Measurements from ENCODE around the gene ST7L.
A peak's percentile ranks its signal among the peaks of the same experiment; 100 is the strongest.
"Not testable (repeated sequence)": the region's sequence is repeated elsewhere in the genome, so short reads cannot be mapped to it uniquely, and the experiment has no call there.

ST7L gene

GRCh38 chr1:112618721-112619517 is at the start of gene ST7L:
Gene ST7L, minus strand, starts transcription at chr1:112619141. Its CDS starts 28 bp downstream, at chr1:112619113.
- DNase-seq (ENCODE audit: low read depth in 3 of 3), result peak; percentile 26 to 44 (median 39)

DNA sequence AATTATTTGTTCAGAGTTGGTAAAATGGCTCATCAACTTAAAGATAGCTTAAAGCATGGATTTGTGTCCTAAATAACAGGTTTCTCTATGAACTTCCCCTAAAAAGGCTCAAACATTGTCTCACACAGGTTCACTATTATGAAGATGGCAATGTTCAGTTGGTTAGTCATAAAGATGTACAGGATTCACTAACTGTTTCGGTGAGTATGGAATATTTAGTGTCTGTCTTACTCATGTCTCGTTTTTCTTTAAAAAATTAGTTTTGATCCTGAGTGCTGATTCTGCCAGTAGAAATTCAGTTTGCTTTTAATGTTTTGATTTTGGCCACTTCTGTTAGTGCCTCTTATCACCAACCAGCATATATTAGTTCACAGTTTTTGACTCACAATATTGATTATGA is 48.0 kb upstream of the ST7L start:
- DNase-seq (ENCODE audit: low read depth in 3 of 3), result no peak

GRCh38 chr1:112665857-112666256 is 46.9 kb upstream of the ST7L start:
- no peak for DNase-seq (ENCODE audit: low read depth in 3 of 3)

DNA sequence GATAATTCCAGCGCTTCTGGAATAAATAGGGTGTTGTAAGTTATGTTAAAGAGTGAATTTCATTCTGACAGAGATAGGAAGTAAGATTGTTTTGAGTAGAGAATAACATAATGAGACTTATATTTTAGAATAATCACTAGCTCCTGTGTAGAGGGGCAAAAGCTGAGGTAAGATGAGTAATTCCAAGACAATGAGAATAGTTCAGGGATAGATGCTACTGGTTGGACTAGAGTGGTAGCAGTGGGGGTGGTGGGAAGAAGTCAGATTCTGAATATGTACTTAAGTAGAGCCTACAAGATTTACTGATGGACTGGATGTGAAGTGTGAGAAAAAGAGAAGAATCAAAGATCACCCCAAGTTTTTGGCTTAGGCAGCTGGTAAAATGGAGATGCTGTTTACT is 32.3 kb upstream of the ST7L start:
- no peak for DNase-seq (ENCODE audit: low read depth in 3 of 3)

DNA sequence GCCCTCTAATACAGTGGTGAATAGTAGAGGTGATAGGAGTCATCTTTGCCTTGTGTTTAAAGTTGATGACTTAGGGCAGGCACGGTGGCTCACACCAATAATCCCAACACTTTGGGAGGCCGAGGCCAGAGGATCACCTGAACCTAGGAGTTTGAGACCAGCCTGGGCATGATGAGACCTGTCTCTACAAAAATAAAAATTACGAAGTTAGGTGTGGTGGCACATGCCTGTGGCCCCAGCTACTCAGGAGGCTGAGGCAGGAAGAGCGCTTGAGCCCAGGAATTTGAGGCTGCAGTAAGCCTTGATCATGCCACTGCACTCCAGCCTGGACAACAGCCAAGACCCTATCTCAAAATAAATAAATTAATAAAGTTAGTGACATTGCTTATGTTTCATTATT is 27.3 kb upstream of the ST7L start:
- no peak for DNase-seq (ENCODE audit: low read depth in 3 of 3)

GRCh38 chr1:112643080-112643479 is 24.1 kb upstream of the ST7L start:
- no peak for DNase-seq (ENCODE audit: low read depth in 3 of 3)

- DNase-seq (ENCODE audit: low read depth in 3 of 3), result not testable (repeated sequence)
Observed at GRCh38 chr1:112640437-112640836, 21.5 kb upstream of the ST7L start.

DNA sequence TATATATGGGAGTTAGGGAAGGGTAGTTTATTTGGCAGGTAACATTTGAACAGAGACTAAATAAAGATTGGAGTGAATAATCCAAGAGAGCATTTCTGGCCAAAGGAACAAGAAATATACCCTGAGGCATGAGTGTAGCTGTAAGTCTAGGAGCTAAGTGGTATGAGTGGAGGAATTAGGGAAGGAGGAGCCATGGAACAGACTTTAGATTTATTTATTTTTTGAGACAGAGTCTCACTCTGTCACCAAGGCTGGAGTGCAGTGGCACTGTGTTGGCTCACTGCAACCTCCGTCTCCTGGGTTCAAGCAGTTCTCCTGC is 19.1 kb upstream of the ST7L start:
- no peak for DNase-seq (ENCODE audit: low read depth in 3 of 3)

GRCh38 chr1:112637254-112638109 is 18.5 kb upstream of the ST7L start:
- DNase-seq (ENCODE audit: low read depth in 3 of 3), result no peak

GRCh38 chr1:112636597-112637253 is 17.8 kb upstream of the ST7L start:
- no peak for DNase-seq (ENCODE audit: low read depth in 3 of 3)

- no peak for DNase-seq (ENCODE audit: low read depth in 3 of 3)
Observed at GRCh38 chr1:112636056-112636455, 17.1 kb upstream of the ST7L start.

DNA sequence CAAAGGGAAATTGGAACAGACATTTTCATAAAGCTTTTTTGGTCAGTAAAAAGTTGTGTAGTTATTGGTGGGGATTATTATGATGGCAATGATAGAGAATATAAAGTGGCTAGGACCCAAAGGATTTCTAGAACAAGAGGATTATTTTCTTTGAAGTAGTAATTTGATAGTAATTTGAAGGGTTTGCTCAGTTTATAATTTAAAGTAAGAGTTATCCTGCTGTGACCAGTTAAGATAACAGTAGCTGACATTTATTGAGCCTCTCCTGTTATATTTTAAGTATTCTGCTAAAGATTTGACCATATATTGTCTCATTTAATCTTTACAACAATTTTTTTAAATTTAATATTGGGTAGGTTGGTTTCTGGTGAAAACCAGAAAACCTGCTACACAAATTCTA is 15.4 kb upstream of the ST7L start:
- DNase-seq (ENCODE audit: low read depth in 3 of 3), result no peak

GRCh38 chr1:112633628-112634027 is 14.7 kb upstream of the ST7L start:
- DNase-seq (ENCODE audit: low read depth in 3 of 3), result no peak

- DNase-seq (ENCODE audit: low read depth in 3 of 3), result no peak
Observed at GRCh38 chr1:112629256-112629655, 10.3 kb upstream of the ST7L start.

- no peak for DNase-seq (ENCODE audit: low read depth in 3 of 3)
Observed at GRCh38 chr1:112628516-112628915, 9.6 kb upstream of the ST7L start.

DNA sequence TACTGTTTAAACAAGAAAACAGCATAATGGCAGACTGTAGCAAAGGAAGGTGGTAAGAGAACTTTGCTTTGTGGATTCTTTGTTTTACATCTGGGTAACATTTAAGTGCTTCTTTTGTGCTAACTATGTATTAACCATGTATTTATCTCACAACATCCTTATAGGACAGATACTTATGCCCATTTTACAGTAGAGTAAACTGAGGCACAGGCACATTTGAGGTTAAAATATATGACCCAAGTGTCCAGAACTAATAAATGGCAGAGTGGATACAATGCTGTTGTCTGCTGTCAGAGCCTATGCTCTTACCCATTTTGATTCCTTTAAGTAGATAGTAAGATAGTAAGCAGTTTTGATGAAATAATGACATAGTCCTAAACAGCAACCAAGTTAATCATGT is 7.9 kb upstream of the ST7L start:
- DNase-seq (ENCODE audit: low read depth in 3 of 3), result no peak

GRCh38 chr1:112626193-112626592 is 7.3 kb upstream of the ST7L start:
- DNase-seq (ENCODE audit: low read depth in 3 of 3), result no peak

- no peak for DNase-seq (ENCODE audit: low read depth in 3 of 3)
Observed at GRCh38 chr1:112625696-112626095, 6.8 kb upstream of the ST7L start.

DNA sequence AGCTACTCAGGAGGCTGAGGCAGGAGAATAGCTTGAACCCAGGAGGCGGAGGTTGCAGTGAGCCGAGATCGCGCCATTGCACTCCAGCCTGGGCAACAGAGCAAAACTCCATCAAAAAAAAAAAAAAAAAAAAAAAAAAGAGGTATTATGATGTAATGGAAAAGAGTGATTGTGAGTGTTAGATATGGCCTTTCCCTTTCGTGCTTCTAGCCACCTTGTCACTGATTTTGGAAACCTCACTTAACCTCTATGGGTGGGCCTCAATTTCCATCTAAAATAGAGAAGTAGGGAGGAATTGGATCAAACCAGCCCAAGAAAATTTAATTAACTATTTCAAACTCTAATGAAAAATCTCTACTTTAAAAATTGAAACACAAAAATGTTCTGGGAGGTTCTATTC is 5.6 kb upstream of the ST7L start:
- DNase-seq (ENCODE audit: low read depth in 3 of 3), result not testable (repeated sequence)

- no peak for DNase-seq (ENCODE audit: low read depth in 3 of 3)
Observed at GRCh38 chr1:112620377-112620695, 1.4 kb upstream of the ST7L start.

- DNase-seq (ENCODE audit: low read depth in 3 of 3), result peak; percentile 77 to 81 (median 78)
Observed at GRCh38 chr1:112619518-112620376, 806 bp upstream of the ST7L start, which contains the start of gene CAPZA1. Gene CAPZA1, plus strand, starts transcription at chr1:112619832. Its CDS starts 13 bp downstream, at chr1:112619845.

Data from stimulated activated CD4-positive, alpha-beta T cell treated with anti-CD3 and anti-CD28 coated beads, TNF-alpha, amount 100 ng/mL, for 4 hours (primary cell).